SK-N-SH (cell line): ENCODE data around the gene AGO3. TPM values are rescaled to one million over a fixed set of nuclear protein-coding genes. Genes with fewer than 3 reads are reported as not detected.

Experiments
- CTCF ChIA-PET: fragments of 300-600, 350-600 bp; formaldehyde crosslinking; extraction: SDS; loops from one replicate; lab custom pipeline; 2021; lab: Yijun Ruan, JAX
- POLR2A ChIA-PET: fragments of 350-600 bp; sonication (Branson Sonifier 250); formaldehyde crosslinking; extraction: SDS; loops from one replicate; lab custom pipeline; 2020; ENCODE audit warnings: antibody characterized with exemption, inconsistent platforms; lab: Yijun Ruan, JAX
- DNase-seq: peaks from one replicate; pipeline ENCODE4 v3.0.0; 2012
- H2AFZ ChIP-seq: fragments of 200-600 bp; sonication (generic); 2 replicates; pipeline ENCODE4 v1.8.1; 2016; ENCODE audit warnings: antibody characterized with exemption, mild to moderate bottlenecking, low read depth
- H3F3A ChIP-seq: fragments of 200-600 bp; sonication (generic); replicated peaks from 2 replicates; pipeline ENCODE3; 2016; ENCODE audit warnings: antibody characterized with exemption, mild to moderate bottlenecking; ENCODE audit not compliant: insufficient read depth
- H3K27ac ChIP-seq, 2 experiments: fragments of 200-500 bp in 1 of 2; fragments of 200-600 bp in 1 of 2; sonication (Bioruptor generic) in 1 of 2; sonication (generic), shearing (Covaris generic) in 1 of 2; 2 replicates each; pipeline versions ENCODE4 v1.5.1 to v1.6.1; 2014 to 2016; ENCODE audit warnings: low read depth in 2 of 2, inconsistent platforms in 1 of 2, low read length in 1 of 2, mild to moderate bottlenecking in 1 of 2, mixed read lengths in 1 of 2
- H3K27me3 ChIP-seq: fragments of 200-600 bp; sonication (generic), shearing (Covaris generic); 2 replicates; pipeline ENCODE4 v1.6.1; 2016; ENCODE audit warnings: mixed run types; ENCODE audit not compliant: insufficient read depth
- H3K36me3 ChIP-seq, 2 experiments: fragments of 200-500 bp in 1 of 2; fragments of 200-600 bp in 1 of 2; sonication (Bioruptor generic) in 1 of 2; sonication (generic) in 1 of 2; replicated peaks in 1 of 2; 2 replicates each; pipeline versions ENCODE3 to v1.5.1; 2014 to 2016; ENCODE audit warnings: low read length in 1 of 2, mild to moderate bottlenecking in 1 of 2; ENCODE audit not compliant: insufficient read depth in 2 of 2, control insufficient read depth in 1 of 2
- H3K4me1 ChIP-seq, 2 experiments: fragments of 200-500 bp in 1 of 2; fragments of 200-600 bp in 1 of 2; sonication (Bioruptor generic) in 1 of 2; sonication (generic), shearing (Covaris generic) in 1 of 2; 2 replicates each; pipeline versions ENCODE4 v1.5.1 to v1.6.1; 2014 to 2016; ENCODE audit warnings: low read depth in 1 of 2, low read length in 1 of 2, mixed run types in 1 of 2; ENCODE audit not compliant: insufficient read depth in 2 of 2, control insufficient read depth in 1 of 2
- H3K4me2 ChIP-seq: fragments of 200-600 bp; sonication (generic), shearing (Covaris generic); 2 replicates; pipeline ENCODE4 v1.6.1; 2017; ENCODE audit warnings: mixed run types
- H3K4me3 ChIP-seq, 2 experiments: fragments of 200-500 bp in 1 of 2; fragments of 200-600 bp in 1 of 2; sonication (Bioruptor generic) in 1 of 2; sonication (generic), shearing (Covaris generic) in 1 of 2; 2 replicates each; pipeline versions ENCODE4 v1.5.1 to v1.8.1; 2014 to 2016; ENCODE audit warnings: low read depth in 2 of 2, inconsistent platforms in 1 of 2, low read length in 1 of 2, mild to moderate bottlenecking in 1 of 2, mixed read lengths in 1 of 2, moderate library complexity in 1 of 2
- H3K79me2 ChIP-seq: fragments of 200-600 bp; sonication (generic); 2 replicates; pipeline ENCODE4 v1.8.1; 2017; ENCODE audit warnings: mild to moderate bottlenecking; ENCODE audit not compliant: insufficient read depth
- H3K9ac ChIP-seq: fragments of 200-600 bp; sonication (generic); 2 replicates; pipeline ENCODE4 v1.6.1; 2017; ENCODE audit warnings: mixed run types
- H3K9me2 ChIP-seq: fragments of 200-600 bp; sonication (generic); 2 replicates; pipeline ENCODE4 v1.6.1; 2017; ENCODE audit warnings: mixed run types
- H3K9me3 ChIP-seq: fragments of 200-600 bp; sonication (generic); 2 replicates; pipeline ENCODE4 v1.6.1; 2017; ENCODE audit warnings: mixed run types, mild to moderate bottlenecking, moderate library complexity
- H4K20me1 ChIP-seq: fragments of 200-600 bp; sonication (generic); 2 replicates; pipeline ENCODE4 v1.6.1; 2017; ENCODE audit warnings: mild to moderate bottlenecking, mixed run types; ENCODE audit not compliant: insufficient read depth
- CHD2 ChIP-seq: fragments of 150-350 bp; IDR thresholded peaks from 2 replicates; pipeline ENCODE4 v1.6.1; 2018; ENCODE audit warnings: low read length; ENCODE audit not compliant: partially characterized antibody
- FOSL2 ChIP-seq: IDR thresholded peaks from 2 replicates; pipeline ENCODE4 v1.4.0; 2012; ENCODE audit warnings: low read depth, mild to moderate bottlenecking, moderate library complexity, borderline replicate concordance
- GATA2 ChIP-seq: sonication (generic); formaldehyde crosslinking; IDR thresholded peaks from 2 replicates; pipeline ENCODE4 v1.5.0; 2020; ENCODE audit warnings: mild to moderate bottlenecking, missing genetic modification reagents
- JUND ChIP-seq: IDR thresholded peaks from 2 replicates; pipeline ENCODE4 v1.4.0; 2012
- MXI1 ChIP-seq: IDR thresholded peaks from 2 replicates; pipeline ENCODE4 v1.6.1; 2012; ENCODE audit warnings: mild to moderate bottlenecking, low read depth, low read length, improper control_type of control experiment
- NFIC ChIP-seq: IDR thresholded peaks from 2 replicates; pipeline ENCODE4 v1.4.0; 2012; ENCODE audit warnings: borderline replicate concordance
- NRF1 ChIP-seq: IDR thresholded peaks from 2 replicates; pipeline ENCODE4 v1.6.1; 2012; ENCODE audit warnings: low read depth, mild to moderate bottlenecking, low read length
- POLR2AphosphoS5 ChIP-seq: IDR thresholded peaks from 2 replicates; pipeline ENCODE4 v1.6.1; 2012; ENCODE audit warnings: low read depth, low read length
- RFX5 ChIP-seq: IDR thresholded peaks from 2 replicates; pipeline ENCODE4 v1.6.1; 2012; ENCODE audit warnings: mild to moderate bottlenecking, improper control_type of control experiment, low read length
- RXRA ChIP-seq: IDR thresholded peaks from 2 replicates; pipeline ENCODE4 v1.4.0; 2012; ENCODE audit warnings: low read depth, mild to moderate bottlenecking, borderline replicate concordance
- SMC3 ChIP-seq: IDR thresholded peaks from 2 replicates; pipeline ENCODE4 v1.6.1; 2012; ENCODE audit warnings: low read depth, low read length, improper control_type of control experiment
- TAF1 ChIP-seq: IDR thresholded peaks from 2 replicates; pipeline ENCODE4 v1.6.1; 2012; ENCODE audit warnings: low read depth, mild to moderate bottlenecking, low read length, moderate library complexity, borderline replicate concordance
- TCF12 ChIP-seq: IDR thresholded peaks from 2 replicates; pipeline ENCODE4 v1.4.0; 2012
- TEAD4 ChIP-seq: IDR thresholded peaks from 2 replicates; pipeline ENCODE4 v1.4.0; 2012; ENCODE audit warnings: mild to moderate bottlenecking, borderline replicate concordance; ENCODE audit not compliant: insufficient read depth
- YY1 ChIP-seq: IDR thresholded peaks from 2 replicates; pipeline ENCODE4 v1.4.0; 2012; ENCODE audit warnings: low read depth, mild to moderate bottlenecking
- WGBS: methylation state at CpG from one replicate; pipeline ENCODE4 v1.1.6; 2017; ENCODE audit warnings: low lambda C conversion rate; 5-methylcytosine and 5-hydroxymethylcytosine counted together
- polyA plus RNA-seq, 3 experiments: library from polyadenylated mRNA; depleted of rRNA; stranded (reverse); fragments of >200 nt; gene quantifications; 2 replicates each; pipeline ENCODE4 v1.2.3, GENCODE V29; 2012
- TF ChIP-seq, protein P1 (sequence below): IDR thresholded peaks from 2 replicates; pipeline ENCODE4; 2012
- TF ChIP-seq, protein P2 (sequence below): fragments of 150-350 bp; IDR thresholded peaks from 2 replicates; pipeline ENCODE4 v1.6.1; 2016; ENCODE audit warnings: mild to moderate bottlenecking, low read depth, low read length

AGO3 gene
- polyA plus RNA-seq, 1 of the 3 experiments (the other 2 are of a cell fraction), result 6.7 TPM

DNA sequence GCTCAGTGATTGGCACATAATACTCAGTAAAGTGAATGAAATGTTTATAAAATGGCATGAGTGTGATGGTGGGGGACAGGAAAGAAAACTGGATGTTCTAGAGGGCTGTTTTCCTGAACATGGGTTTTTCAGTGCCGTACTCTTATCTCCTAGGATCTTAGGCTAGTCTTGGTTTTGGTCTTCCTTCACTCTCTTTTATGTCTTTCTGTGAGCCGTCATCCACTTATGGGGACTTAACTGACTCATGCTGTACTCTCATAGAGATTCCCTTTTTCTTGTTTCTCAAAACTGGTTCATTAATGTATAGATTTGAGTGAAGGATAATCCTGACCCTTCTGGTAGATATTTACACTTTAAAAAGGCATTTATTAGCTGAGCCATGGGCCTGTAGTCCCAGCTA is 16.6 kb downstream of the AGO3 start (continued):
- TF ChIP-seq, protein P1, sequence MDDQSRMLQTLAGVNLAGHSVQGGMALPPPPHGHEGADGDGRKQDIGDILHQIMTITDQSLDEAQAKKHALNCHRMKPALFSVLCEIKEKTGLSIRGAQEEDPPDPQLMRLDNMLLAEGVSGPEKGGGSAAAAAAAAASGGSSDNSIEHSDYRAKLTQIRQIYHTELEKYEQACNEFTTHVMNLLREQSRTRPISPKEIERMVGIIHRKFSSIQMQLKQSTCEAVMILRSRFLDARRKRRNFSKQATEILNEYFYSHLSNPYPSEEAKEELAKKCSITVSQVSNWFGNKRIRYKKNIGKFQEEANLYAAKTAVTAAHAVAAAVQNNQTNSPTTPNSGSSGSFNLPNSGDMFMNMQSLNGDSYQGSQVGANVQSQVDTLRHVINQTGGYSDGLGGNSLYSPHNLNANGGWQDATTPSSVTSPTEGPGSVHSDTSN, result no peak
- TF ChIP-seq TAF1, result no peak
- no peak for TF ChIP-seq MXI1
- TF ChIP-seq RXRA, result no peak
- TF ChIP-seq CHD2, result no peak
- TF ChIP-seq, all 33 proteins: peak for 0

DNA sequence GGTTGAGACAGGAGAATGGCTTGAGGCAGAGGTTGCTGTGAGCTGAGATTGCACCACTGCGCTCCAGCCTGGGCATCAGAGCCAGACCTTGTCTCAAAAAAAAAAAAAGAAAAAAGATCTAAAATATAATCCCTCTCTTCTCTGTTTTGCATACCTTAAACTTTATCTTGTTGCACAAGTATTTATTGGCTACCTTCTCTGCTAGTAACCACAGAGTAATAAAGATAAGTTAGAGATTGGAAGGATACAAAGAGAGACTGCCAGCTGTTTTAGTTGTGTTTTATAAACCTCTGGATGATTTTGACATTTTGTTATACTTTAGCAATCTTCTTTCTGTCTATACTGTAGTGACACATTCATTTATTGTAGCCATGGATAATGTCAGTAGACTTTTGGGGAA is 27.7 kb downstream of the AGO3 start:
- TF ChIP-seq GATA2 (CRISPR knock-in tag) (no peak), TAF1 (no peak), NRF1 (no peak), SMC3 (no peak), RXRA (no peak), RFX5 (no peak), POLR2AphosphoS5 (no peak), JUND (no peak), FOSL2 (no peak), TCF12 (no peak), CHD2 (no peak), MXI1 (no peak), NFIC (no peak), TEAD4 (no peak), YY1 (no peak)
- TF ChIP-seq, protein P2, sequence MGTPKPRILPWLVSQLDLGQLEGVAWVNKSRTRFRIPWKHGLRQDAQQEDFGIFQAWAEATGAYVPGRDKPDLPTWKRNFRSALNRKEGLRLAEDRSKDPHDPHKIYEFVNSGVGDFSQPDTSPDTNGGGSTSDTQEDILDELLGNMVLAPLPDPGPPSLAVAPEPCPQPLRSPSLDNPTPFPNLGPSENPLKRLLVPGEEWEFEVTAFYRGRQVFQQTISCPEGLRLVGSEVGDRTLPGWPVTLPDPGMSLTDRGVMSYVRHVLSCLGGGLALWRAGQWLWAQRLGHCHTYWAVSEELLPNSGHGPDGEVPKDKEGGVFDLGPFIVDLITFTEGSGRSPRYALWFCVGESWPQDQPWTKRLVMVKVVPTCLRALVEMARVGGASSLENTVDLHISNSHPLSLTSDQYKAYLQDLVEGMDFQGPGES, result no peak
- TF ChIP-seq, protein P1, result no peak
- TF ChIP-seq, all 33 proteins: peak for 0
- H3F3A ChIP-seq, result peaks cover 9% of the 10 kb centered on the region
- CTCF ChIA-PET, result no interaction called here
- no peaks in the 10 kb centered on the region for H3K27me3 ChIP-seq
- no peak overlapping the region for H3K4me3 ChIP-seq
- WGBS, result 100% methylated on average over 1 of the region's 1 CpG
- H3K4me2 ChIP-seq, result no peak overlapping the region
- no peaks in the 10 kb centered on the region; the same call in 1 of the 2 replicates for H4K20me1 ChIP-seq
- H2AFZ ChIP-seq, result no peak overlapping the region
- POLR2A ChIA-PET, result no interaction called here
- H3K9me3 ChIP-seq, result no peaks in the 10 kb centered on the region
- peaks cover 31% of the 10 kb centered on the region for H3K79me2 ChIP-seq
- no peaks in the 10 kb centered on the region for H3K9me2 ChIP-seq
- H3K36me3 ChIP-seq, result peaks cover 0 to 6% of the 10 kb centered on the region in 2 experiments
- no peak overlapping the region for H3K9ac ChIP-seq
- no peak overlapping the region for H3K27ac ChIP-seq
- DNase-seq, result no peak
- no peaks in the 10 kb centered on the region for H3K4me1 ChIP-seq
